ENCODE measurements around the gene ARHGAP27.
"Not testable (repeated sequence)": the region's sequence is repeated elsewhere in the genome, so short reads cannot be mapped to it uniquely, and the experiment has no call there.

GRCh38 chr17:45451660-45452059, 19.0 kb upstream of the ARHGAP27 start:
- TF ChIP-seq ELF4 (CRISPR knock-in tag; IDR thresholded peaks at IDR 0.05; ENCODE audit: borderline replicate concordance); ETV6 (CRISPR knock-in tag; conservative IDR thresholded peaks at IDR 0.05); STAT6 (CRISPR knock-in tag; IDR thresholded peaks at IDR 0.05; ENCODE audit: borderline replicate concordance); ZNF431 (CRISPR knock-in tag; IDR thresholded peaks at IDR 0.05; ENCODE audit: borderline replicate concordance, low read depth); MAZ (IDR thresholded peaks at IDR 0.05; ENCODE audit: borderline replicate concordance, low read depth, low read length); MAZ (CRISPR knock-in tag; IDR thresholded peaks at IDR 0.05; ENCODE audit: low read depth); NFE2L2 (IDR thresholded peaks at IDR 0.05; ENCODE audit: low read length); CTCF (CRISPR knock-in tag; IDR thresholded peaks at IDR 0.05); CEBPB (IDR thresholded peaks at IDR 0.05; ENCODE audit: borderline replicate concordance, low read depth, low read length); ZNF329 (CRISPR knock-in tag; IDR thresholded peaks at IDR 0.05; ENCODE audit: low read depth); ZSCAN12 (CRISPR knock-in tag; IDR thresholded peaks at IDR 0.05); THAP7 (CRISPR knock-in tag; IDR thresholded peaks at IDR 0.05); RAD51 (IDR thresholded peaks at IDR 0.05; ENCODE audit: borderline replicate concordance): not testable (repeated sequence)

Measured in HepG2 (cell line).